Parathyroid adenoma (tissue), 2 donors: ENCODE measurements around the gene SGPP2.

ENCODE experiments used
- H2AFZ ChIP-seq: fragments of 300-600 bp; sonication (generic); one replicate; pipeline ENCODE4 v1.7.0; 2017; ENCODE audit warnings: antibody characterized with exemption, mild to moderate bottlenecking
- H3K27ac ChIP-seq: fragments of 300-600 bp; sonication (generic); one replicate; pipeline ENCODE4 v1.7.0; 2017
- H3K27me3 ChIP-seq: fragments of 300-600 bp; sonication (generic); one replicate; pipeline ENCODE4 v1.7.0; 2017; ENCODE audit warnings: low read length; ENCODE audit not compliant: control insufficient read depth, insufficient read depth
- H3K36me3 ChIP-seq: fragments of 300-600 bp; sonication (generic); one replicate; pipeline ENCODE4 v1.7.0; 2017; ENCODE audit warnings: low read length; ENCODE audit not compliant: control insufficient read depth, insufficient read depth
- H3K4me1 ChIP-seq: fragments of 300-600 bp; sonication (generic); one replicate; pipeline ENCODE4 v1.7.0; 2017; ENCODE audit warnings: control low read depth
- H3K4me2 ChIP-seq: fragments of 300-600 bp; sonication (generic); one replicate; pipeline ENCODE4 v1.7.0; 2017; ENCODE audit warnings: low read length
- H3K4me3 ChIP-seq: fragments of 300-600 bp; sonication (generic); one replicate; pipeline ENCODE4 v1.7.0; 2017; ENCODE audit warnings: low read depth, low read length
- H3K79me2 ChIP-seq: fragments of 300-600 bp; sonication (generic); one replicate; pipeline ENCODE4 v1.7.0; 2017; ENCODE audit warnings: control low read depth
- H3K9ac ChIP-seq: fragments of 300-600 bp; sonication (generic); one replicate; pipeline ENCODE4 v1.7.0; 2017; ENCODE audit warnings: mild to moderate bottlenecking
- H3K9me3 ChIP-seq: fragments of 300-600 bp; sonication (generic); one replicate; pipeline ENCODE4 v1.7.0; 2017; ENCODE audit warnings: low read length; ENCODE audit not compliant: control insufficient read depth
- TF ChIP-seq, protein P1 (sequence below): fragments of 300-600 bp; sonication (generic); IDR thresholded peaks from one replicate; pipeline ENCODE4 v1.7.0; 2017; ENCODE audit warnings: antibody characterized with exemption, mild to moderate bottlenecking
- donor health status: primary hyperparathyroidism.

Gene SGPP2

GRCh38 chr2:222485367-222486211, 61.2 kb downstream of the SGPP2 start:
- no peak overlapping the region for H2AFZ ChIP-seq
- no peaks in the 10 kb centered on the region for H3K36me3 ChIP-seq
- no peak overlapping the region for H3K27ac ChIP-seq
- H3K4me2 ChIP-seq, result no peak overlapping the region
- TF ChIP-seq, protein P1, sequence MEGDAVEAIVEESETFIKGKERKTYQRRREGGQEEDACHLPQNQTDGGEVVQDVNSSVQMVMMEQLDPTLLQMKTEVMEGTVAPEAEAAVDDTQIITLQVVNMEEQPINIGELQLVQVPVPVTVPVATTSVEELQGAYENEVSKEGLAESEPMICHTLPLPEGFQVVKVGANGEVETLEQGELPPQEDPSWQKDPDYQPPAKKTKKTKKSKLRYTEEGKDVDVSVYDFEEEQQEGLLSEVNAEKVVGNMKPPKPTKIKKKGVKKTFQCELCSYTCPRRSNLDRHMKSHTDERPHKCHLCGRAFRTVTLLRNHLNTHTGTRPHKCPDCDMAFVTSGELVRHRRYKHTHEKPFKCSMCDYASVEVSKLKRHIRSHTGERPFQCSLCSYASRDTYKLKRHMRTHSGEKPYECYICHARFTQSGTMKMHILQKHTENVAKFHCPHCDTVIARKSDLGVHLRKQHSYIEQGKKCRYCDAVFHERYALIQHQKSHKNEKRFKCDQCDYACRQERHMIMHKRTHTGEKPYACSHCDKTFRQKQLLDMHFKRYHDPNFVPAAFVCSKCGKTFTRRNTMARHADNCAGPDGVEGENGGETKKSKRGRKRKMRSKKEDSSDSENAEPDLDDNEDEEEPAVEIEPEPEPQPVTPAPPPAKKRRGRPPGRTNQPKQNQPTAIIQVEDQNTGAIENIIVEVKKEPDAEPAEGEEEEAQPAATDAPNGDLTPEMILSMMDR, result no peak
- no peaks in the 10 kb centered on the region for H3K4me1 ChIP-seq
- H3K79me2 ChIP-seq, result no peaks in the 10 kb centered on the region
- no peak overlapping the region for H3K4me3 ChIP-seq
- no peaks in the 10 kb centered on the region for H3K9me3 ChIP-seq
- H3K27me3 ChIP-seq, result no peaks in the 10 kb centered on the region
- H3K9ac ChIP-seq, result no peak overlapping the region

DNA sequence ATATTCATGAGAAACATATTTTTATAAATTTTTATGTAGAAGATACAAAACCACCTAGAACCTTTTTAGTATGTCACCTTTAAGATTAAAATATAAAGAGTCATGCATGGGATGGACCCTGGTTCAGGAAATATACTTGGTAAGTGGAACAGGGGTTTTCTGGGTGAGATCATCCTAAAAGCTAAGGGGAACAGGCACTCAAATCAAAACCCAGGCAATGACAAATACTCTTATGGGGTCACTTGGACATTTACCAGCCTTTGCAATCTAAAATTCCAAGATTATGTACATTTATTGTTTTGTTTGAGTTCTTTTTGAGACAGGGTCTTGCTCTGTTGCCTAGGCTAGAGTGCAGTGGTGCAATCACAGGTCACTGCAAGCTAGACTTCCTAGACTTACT, 65.8 kb downstream of the SGPP2 start:
- no peak overlapping the region for H3K4me3 ChIP-seq
- no peak overlapping the region for H3K27ac ChIP-seq
- H3K9ac ChIP-seq, result no peak overlapping the region
- no peaks in the 10 kb centered on the region for H3K79me2 ChIP-seq
- no peaks in the 10 kb centered on the region for H3K27me3 ChIP-seq
- no peak overlapping the region for H3K4me2 ChIP-seq
- H3K36me3 ChIP-seq, result no peaks in the 10 kb centered on the region
- TF ChIP-seq, protein P1, result no peak
- no peak overlapping the region for H2AFZ ChIP-seq
- H3K9me3 ChIP-seq, result no peaks in the 10 kb centered on the region
- H3K4me1 ChIP-seq, result no peaks in the 10 kb centered on the region

DNA sequence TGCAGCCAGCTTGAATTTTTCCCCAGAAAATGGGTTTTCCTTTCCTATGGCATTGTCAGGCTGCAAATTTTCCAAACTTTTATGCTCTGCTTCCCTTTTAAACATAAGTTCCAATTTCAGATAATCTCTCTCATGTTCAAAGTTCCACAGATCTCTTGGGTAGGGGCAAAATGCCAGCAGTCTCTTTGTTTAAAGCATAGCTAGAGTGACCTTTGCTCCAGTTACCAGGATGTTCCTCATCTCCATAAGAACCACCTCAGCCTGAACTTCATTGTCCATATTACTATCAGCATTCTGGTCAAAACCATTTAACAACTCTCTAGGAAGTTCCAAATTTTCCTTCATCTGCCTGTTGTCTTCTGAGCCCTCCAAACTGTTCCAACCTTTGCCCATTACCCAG, 68.3 kb downstream of the SGPP2 start:
- no peak overlapping the region for H3K9ac ChIP-seq
- no peaks in the 10 kb centered on the region for H3K4me1 ChIP-seq
- H3K27ac ChIP-seq, result no peak overlapping the region
- H3K36me3 ChIP-seq, result no peaks in the 10 kb centered on the region
- H3K4me3 ChIP-seq, result no peak overlapping the region
- no peak overlapping the region for H2AFZ ChIP-seq
- H3K79me2 ChIP-seq, result no peaks in the 10 kb centered on the region
- no peaks in the 10 kb centered on the region for H3K27me3 ChIP-seq
- no peaks in the 10 kb centered on the region for H3K9me3 ChIP-seq
- H3K4me2 ChIP-seq, result no peak overlapping the region
- TF ChIP-seq, protein P1, result no peak

DNA sequence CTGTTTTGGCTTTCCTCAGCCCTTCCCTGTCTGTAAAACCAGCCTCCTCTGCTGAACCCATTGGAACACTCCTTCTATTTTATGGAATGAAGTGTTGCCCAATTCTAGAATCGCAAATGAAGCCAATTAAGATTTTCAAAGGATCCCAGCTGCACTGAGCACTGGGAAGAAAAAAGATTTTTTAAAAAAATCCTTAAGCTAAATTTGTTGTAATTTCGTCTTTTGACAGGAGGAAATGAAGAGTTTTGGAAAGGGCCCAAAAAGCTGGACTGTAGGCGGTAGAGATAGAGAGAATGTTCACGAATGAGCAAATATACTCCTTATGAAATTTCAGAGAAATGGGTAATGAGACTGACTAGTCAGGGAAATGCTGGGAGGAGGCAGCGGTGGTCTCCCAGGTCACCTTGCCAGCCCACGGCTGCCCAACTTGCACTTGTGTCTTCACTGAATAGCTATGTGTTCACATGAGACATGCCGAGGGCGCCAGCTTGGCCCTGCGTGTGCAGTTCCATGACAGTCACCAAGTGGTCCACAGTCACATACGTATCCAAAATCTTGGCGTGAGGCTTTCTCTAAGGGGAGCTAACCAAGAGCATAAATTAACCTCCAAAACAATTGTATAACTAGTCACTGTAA, 69.9 kb downstream of the SGPP2 start:
- no peaks in the 10 kb centered on the region for H3K36me3 ChIP-seq
- H3K4me2 ChIP-seq, result no peak overlapping the region
- no peak overlapping the region for H3K9ac ChIP-seq
- H3K27me3 ChIP-seq, result no peaks in the 10 kb centered on the region
- H3K4me1 ChIP-seq, result no peaks in the 10 kb centered on the region
- no peaks in the 10 kb centered on the region for H3K9me3 ChIP-seq
- H2AFZ ChIP-seq, result no peak overlapping the region
- TF ChIP-seq, protein P1, result no peak
- no peaks in the 10 kb centered on the region for H3K79me2 ChIP-seq
- no peak overlapping the region for H3K4me3 ChIP-seq
- H3K27ac ChIP-seq, result no peak overlapping the region
